Brain microvascular endothelial cell (primary cell): ENCODE data around the gene ZMYND8.

ENCODE experiments used
- DNase-seq: peaks from one replicate; pipeline ENCODE4 v3.0.0-alpha.2; 2020
- H3K27ac ChIP-seq: fragments of 250-450 bp; sonication (Bioruptor Pico); 2 replicates; pipeline ENCODE4 v1.5.1; 2020; ENCODE audit warnings: mild to moderate bottlenecking, moderate library complexity
- H3K27me3 ChIP-seq: fragments of 250-450 bp; sonication (Bioruptor Pico); replicated peaks from 2 replicates; pipeline ENCODE4 v1.5.1; 2020; ENCODE audit warnings: mild to moderate bottlenecking
- H3K36me3 ChIP-seq: fragments of 250-450 bp; sonication (Bioruptor Pico); replicated peaks from 2 replicates; pipeline ENCODE4 v1.5.1; 2020; ENCODE audit warnings: mild to moderate bottlenecking
- H3K4me3 ChIP-seq: 2 replicates; pipeline ENCODE4 v1.5.1; 2011; ENCODE audit warnings: low read depth, mild to moderate bottlenecking, control low read depth, low read length, moderate library complexity
- CTCF ChIP-seq: IDR thresholded peaks from 2 replicates; pipeline ENCODE4 v1.5.1; 2011; ENCODE audit warnings: low read depth, mild to moderate bottlenecking, moderate library complexity, low read length, control low read depth, inconsistent platforms; ENCODE audit errors: missing control alignments
- in situ Hi-C: cut with HindIII; loops from 2 replicates; pipeline ENCODE4 v1.10.0; 2017; ENCODE audit warnings: low sequenced_read_pairs, low pct_ligation_motif_present

The ZMYND8 gene

DNA sequence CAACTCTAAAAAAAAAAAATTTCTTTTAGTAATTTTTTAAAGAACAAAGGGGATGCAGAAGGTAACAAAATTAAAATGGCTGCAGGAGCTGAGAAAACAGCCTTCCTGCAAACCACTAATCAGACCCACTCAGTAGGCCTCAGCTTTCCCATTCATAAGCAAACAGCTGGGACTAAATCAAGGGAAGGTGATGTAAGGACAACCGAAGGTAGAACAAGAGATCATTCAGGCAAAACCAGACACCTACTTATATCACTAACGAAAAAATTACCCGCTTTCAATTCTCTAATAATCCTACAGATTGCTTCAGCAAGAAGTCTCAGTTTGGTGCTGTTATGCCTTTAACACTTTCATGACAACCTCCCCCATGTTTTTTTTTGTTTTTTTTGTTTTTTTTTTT lies 124.0 kb downstream of the ZMYND8 start:
- in situ Hi-C loops, result loop anchor here (25.0 kb wide), 1 partner anchor 380 kb away; no protein-coding TSS in a partner anchor
- DNase-seq, result no peak
- no peaks in the 10 kb centered on the region for H3K27me3 ChIP-seq
- no peak overlapping the region for H3K4me3 ChIP-seq
- no peak for TF ChIP-seq CTCF
- peak overlapping the region; percentile 65 for H3K27ac ChIP-seq
- H3K36me3 ChIP-seq, result peaks cover 35% of the 10 kb centered on the region

GRCh38 chr20:47231382-47232039 lies 125.0 kb downstream of the ZMYND8 start:
- in situ Hi-C loops, result loop anchor here (25.0 kb wide), 1 partner anchor 381 kb away; no protein-coding TSS in a partner anchor
- Histone ChIP-seq H3K36me3 (peaks cover 40% of the 10 kb centered on the region), H3K27ac (peak overlapping the region; percentile 65), H3K27me3 (no peaks in the 10 kb centered on the region), H3K4me3 (no peak overlapping the region)
- DNase-seq, result peak; percentile 56
- peak; percentile 37 for TF ChIP-seq CTCF

GRCh38 chr20:47230811-47231256 lies 125.7 kb downstream of the ZMYND8 start:
- H3K4me3 ChIP-seq, result no peak overlapping the region
- peak overlapping the region; percentile 65 for H3K27ac ChIP-seq
- peak; percentile 43 for DNase-seq
- TF ChIP-seq CTCF, result no peak
- in situ Hi-C loops, result loop anchor here (25.0 kb wide), 1 partner anchor 381 kb away; no protein-coding TSS in a partner anchor
- no peaks in the 10 kb centered on the region for H3K27me3 ChIP-seq
- peaks cover 38% of the 10 kb centered on the region for H3K36me3 ChIP-seq

GRCh38 chr20:47228654-47229053 lies 127.8 kb downstream of the ZMYND8 start:
- in situ Hi-C loops, result loop anchor here (25.0 kb wide), 1 partner anchor 384 kb away; no protein-coding TSS in a partner anchor
- peaks cover 43% of the 10 kb centered on the region for H3K36me3 ChIP-seq
- no peak for TF ChIP-seq CTCF

GRCh38 chr20:47227576-47227975 lies 128.9 kb downstream of the ZMYND8 start:
- TF ChIP-seq CTCF, result no peak
- no peak overlapping the region for H3K4me3 ChIP-seq
- no peak overlapping the region for H3K27ac ChIP-seq
- in situ Hi-C loops, result loop anchor here (25.0 kb wide), 1 partner anchor 385 kb away; no protein-coding TSS in a partner anchor
- no peak for DNase-seq
- H3K27me3 ChIP-seq, result no peaks in the 10 kb centered on the region
- H3K36me3 ChIP-seq, result peaks cover 47% of the 10 kb centered on the region

More at GRCh38 chr20:47228654-47229053, 127.8 kb downstream of the ZMYND8 start:
- Histone ChIP-seq H3K27ac (no peak overlapping the region), H3K4me3 (no peak overlapping the region), H3K27me3 (no peaks in the 10 kb centered on the region)
- DNase-seq, result no peak
